Measurements from ENCODE around the gene DPP4.

The DPP4 gene

DNA sequence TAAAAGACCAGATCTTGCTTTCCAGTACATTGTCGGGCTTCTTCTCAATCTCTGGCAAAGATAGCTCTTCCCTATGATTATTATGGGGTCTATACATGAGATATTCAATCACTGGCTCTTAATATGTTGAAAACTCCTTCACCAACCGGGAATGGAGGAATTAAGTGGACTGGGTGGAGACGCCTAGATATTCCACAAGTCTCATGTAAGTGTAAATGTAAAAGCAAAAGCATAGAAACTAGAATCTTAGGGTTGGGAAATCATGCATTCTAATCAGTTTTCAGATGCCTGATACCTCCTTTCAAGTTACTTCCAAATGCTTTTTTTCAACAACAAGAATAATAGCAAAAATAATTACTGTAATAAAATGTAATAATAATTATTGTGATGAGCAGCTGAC, 38.0 kb downstream of the DPP4 start:
- H3K9ac ChIP-seq (ENCODE audit: low read length) = no peak overlapping the region
- no peak for DNase-seq
- H4K20me1 ChIP-seq (ENCODE audit: insufficient read depth, low read length) = no peaks in the 10 kb centered on the region
- no peaks in the 10 kb centered on the region for H3K9me2 ChIP-seq (replicated peaks; ENCODE audit: insufficient read depth, low read length)
- no peaks in the 10 kb centered on the region for H3K36me3 ChIP-seq (replicated peaks; ENCODE audit: insufficient read depth, low read length)
- H3K4me1 ChIP-seq (ENCODE audit: low read length) = no peaks in the 10 kb centered on the region
- H3K4me2 ChIP-seq (ENCODE audit: low read depth, low read length) = no peak overlapping the region
- no peak for TF ChIP-seq EZH2phosphoT487 (IDR thresholded peaks at IDR 0.05; ENCODE audit: low read length)
- TF ChIP-seq, protein P1, sequence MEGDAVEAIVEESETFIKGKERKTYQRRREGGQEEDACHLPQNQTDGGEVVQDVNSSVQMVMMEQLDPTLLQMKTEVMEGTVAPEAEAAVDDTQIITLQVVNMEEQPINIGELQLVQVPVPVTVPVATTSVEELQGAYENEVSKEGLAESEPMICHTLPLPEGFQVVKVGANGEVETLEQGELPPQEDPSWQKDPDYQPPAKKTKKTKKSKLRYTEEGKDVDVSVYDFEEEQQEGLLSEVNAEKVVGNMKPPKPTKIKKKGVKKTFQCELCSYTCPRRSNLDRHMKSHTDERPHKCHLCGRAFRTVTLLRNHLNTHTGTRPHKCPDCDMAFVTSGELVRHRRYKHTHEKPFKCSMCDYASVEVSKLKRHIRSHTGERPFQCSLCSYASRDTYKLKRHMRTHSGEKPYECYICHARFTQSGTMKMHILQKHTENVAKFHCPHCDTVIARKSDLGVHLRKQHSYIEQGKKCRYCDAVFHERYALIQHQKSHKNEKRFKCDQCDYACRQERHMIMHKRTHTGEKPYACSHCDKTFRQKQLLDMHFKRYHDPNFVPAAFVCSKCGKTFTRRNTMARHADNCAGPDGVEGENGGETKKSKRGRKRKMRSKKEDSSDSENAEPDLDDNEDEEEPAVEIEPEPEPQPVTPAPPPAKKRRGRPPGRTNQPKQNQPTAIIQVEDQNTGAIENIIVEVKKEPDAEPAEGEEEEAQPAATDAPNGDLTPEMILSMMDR (IDR thresholded peaks at IDR 0.05; ENCODE audit: low read length) = no peak
- TF ChIP-seq EZH2 (optimal IDR thresholded peaks at IDR 0.05; ENCODE audit: low read depth, low read length) = no peak
- H3K27ac ChIP-seq (ENCODE audit: low read length) = no peak overlapping the region
- H2AFZ ChIP-seq (ENCODE audit: low read length) = no peak overlapping the region
- no peaks in the 10 kb centered on the region for H3K9me3 ChIP-seq (replicated peaks; ENCODE audit: insufficient read depth, low read length)
- H3K27me3 ChIP-seq (replicated peaks; ENCODE audit: insufficient read depth, low read length) = no peaks in the 10 kb centered on the region
- H3F3A ChIP-seq (ENCODE audit: insufficient read depth, low read length) = no peaks in the 10 kb centered on the region
- H3K79me2 ChIP-seq (ENCODE audit: low read length) = no peaks in the 10 kb centered on the region
- no peak overlapping the region for H3K4me3 ChIP-seq (ENCODE audit: low read length)

DNA sequence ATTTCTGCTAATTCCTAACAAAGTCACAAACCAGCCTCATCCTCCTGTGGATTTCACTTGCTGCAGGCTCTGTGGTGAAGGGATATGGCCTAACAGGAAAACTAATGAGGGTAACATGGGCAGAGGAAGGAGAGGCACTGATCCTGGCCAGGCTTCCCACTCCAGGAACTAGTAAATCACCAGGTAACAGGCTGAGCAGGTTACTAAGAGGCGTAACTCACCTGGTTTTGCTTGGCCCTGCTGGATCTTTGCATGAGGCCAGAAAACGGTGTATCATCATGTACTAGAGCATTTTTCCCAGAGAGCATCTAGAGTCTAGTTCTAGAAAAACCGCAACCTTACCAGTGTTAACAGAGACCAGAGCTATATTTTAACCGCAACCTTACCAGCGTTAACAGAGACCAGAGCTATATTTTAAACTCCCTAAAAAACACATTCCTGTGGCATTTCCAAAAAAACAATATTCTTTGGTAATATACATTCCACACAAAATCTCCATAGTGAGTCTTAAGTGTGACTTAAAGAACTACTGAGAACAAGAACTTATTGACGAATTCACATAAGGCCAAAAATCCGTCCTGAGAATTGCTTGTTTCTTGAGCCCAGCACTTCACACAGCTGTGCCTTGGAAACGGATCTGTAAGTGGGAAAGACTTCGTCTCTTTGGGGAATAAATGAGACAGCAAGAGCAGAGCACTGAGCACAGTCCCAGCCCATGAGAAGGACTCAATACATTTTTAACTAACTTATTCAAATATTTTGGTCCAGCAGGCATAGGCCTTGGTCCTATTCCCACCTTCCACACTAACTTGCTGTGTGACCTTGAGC, 43.4 kb downstream of the DPP4 start:
- Histone ChIP-seq H3K9me3 (replicated peaks; ENCODE audit: insufficient read depth, low read length) (no peaks in the 10 kb centered on the region), H3K9me2 (replicated peaks; ENCODE audit: insufficient read depth, low read length) (no peaks in the 10 kb centered on the region), H3K36me3 (replicated peaks; ENCODE audit: insufficient read depth, low read length) (no peaks in the 10 kb centered on the region), H3K9ac (ENCODE audit: low read length) (no peak overlapping the region), H3K27ac (ENCODE audit: low read length) (no peak overlapping the region), H3K4me3 (ENCODE audit: low read length) (no peak overlapping the region), H3F3A (ENCODE audit: insufficient read depth, low read length) (no peaks in the 10 kb centered on the region), H3K4me1 (ENCODE audit: low read length) (no peaks in the 10 kb centered on the region), H3K79me2 (ENCODE audit: low read length) (no peaks in the 10 kb centered on the region), H3K27me3 (replicated peaks; ENCODE audit: insufficient read depth, low read length) (no peaks in the 10 kb centered on the region), H2AFZ (ENCODE audit: low read length) (no peak overlapping the region), H3K4me2 (ENCODE audit: low read depth, low read length) (no peak overlapping the region), H4K20me1 (ENCODE audit: insufficient read depth, low read length) (no peaks in the 10 kb centered on the region)
- no peak for DNase-seq
- no peak for TF ChIP-seq EZH2 (optimal IDR thresholded peaks at IDR 0.05; ENCODE audit: low read depth, low read length)
- TF ChIP-seq EZH2phosphoT487 (IDR thresholded peaks at IDR 0.05; ENCODE audit: low read length) = no peak
- TF ChIP-seq, protein P1 (IDR thresholded peaks at IDR 0.05; ENCODE audit: low read length) = no peak

DNA sequence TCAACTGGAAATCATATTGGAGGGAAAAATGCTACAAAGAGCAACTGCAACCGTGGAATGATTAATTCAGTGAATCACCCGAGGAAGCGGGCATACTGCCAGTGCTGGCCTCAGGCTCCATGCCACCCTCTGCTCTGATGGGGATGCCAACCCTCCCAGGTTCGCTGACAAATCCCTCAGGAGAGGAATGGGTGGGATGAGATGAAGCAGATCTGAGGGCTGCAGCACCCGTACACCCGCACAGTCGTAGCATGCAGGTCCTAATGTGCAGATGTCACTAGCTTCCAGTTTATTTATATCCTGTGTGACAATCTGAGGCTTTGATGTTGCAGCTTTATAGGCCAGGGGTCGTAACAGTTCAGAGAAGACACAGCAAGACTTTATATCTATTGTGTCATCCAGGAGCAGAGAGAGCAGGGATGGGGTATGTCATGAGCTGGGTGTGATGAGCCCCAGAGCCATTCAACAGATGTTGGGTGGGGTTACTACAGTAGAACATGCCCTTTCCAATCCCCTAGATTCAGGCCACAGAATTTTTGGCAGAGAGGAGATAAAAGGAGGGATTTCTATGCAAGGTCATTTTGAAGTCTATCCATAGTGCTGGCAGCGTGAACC, 44.6 kb downstream of the DPP4 start:
- Histone ChIP-seq H3K4me2 (ENCODE audit: low read depth, low read length) (no peak overlapping the region), H3F3A (ENCODE audit: insufficient read depth, low read length) (no peaks in the 10 kb centered on the region), H3K79me2 (ENCODE audit: low read length) (no peaks in the 10 kb centered on the region), H2AFZ (ENCODE audit: low read length) (no peak overlapping the region), H3K9me3 (replicated peaks; ENCODE audit: insufficient read depth, low read length) (no peaks in the 10 kb centered on the region), H4K20me1 (ENCODE audit: insufficient read depth, low read length) (no peaks in the 10 kb centered on the region), H3K9ac (ENCODE audit: low read length) (no peak overlapping the region), H3K27me3 (replicated peaks; ENCODE audit: insufficient read depth, low read length) (no peaks in the 10 kb centered on the region), H3K9me2 (replicated peaks; ENCODE audit: insufficient read depth, low read length) (no peaks in the 10 kb centered on the region), H3K36me3 (replicated peaks; ENCODE audit: insufficient read depth, low read length) (no peaks in the 10 kb centered on the region), H3K4me1 (ENCODE audit: low read length) (no peaks in the 10 kb centered on the region), H3K4me3 (ENCODE audit: low read length) (no peak overlapping the region), H3K27ac (ENCODE audit: low read length) (no peak overlapping the region)
- DNase-seq = no peak
- TF ChIP-seq EZH2 (optimal IDR thresholded peaks at IDR 0.05; ENCODE audit: low read depth, low read length) (no peak), EZH2phosphoT487 (IDR thresholded peaks at IDR 0.05; ENCODE audit: low read length) (no peak)
- TF ChIP-seq, protein P1 (IDR thresholded peaks at IDR 0.05; ENCODE audit: low read length) = no peak

Data from MM.1S (cell line).